ENCODE measurements around the gene C12orf42. TPM values are rescaled to one million over a fixed set of nuclear protein-coding genes. Genes with fewer than 3 reads are reported as not detected.

The C12orf42 gene
- total and polyA plus RNA-seq, 7 donors, result 0.93 TPM; not detected in 6

DNA sequence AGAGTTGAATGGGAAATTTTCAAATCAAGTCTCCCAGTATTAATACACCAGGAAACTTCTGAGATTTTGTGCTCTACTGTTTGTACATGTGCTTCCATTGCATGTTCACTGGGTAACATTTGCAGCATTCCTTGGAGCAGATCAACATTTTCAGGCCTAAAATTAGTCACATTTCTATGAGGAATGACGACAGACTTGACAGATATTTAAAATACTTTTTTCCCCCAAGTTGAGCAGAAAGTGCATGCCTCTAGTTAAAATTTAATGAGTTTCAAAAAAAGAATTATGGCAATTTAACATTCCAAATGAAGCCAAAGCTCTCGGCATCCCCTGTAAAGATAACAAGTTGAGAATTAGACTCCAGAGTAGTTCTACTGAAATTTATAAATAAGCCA is 72.3 kb downstream of the C12orf42 start:
- H3K27ac ChIP-seq, result no peak overlapping the region
- WGBS, 2 donors, result 62 to 64% methylated on average over 2 of the region's 2 CpGs
- no peak for DNase-seq
- no peaks in the 10 kb centered on the region for H3K9me3 ChIP-seq
- TF ChIP-seq POLR2AphosphoS5 (IDR thresholded peaks at IDR 0.05), result no peak
- TF ChIP-seq POLR2A (IDR thresholded peaks at IDR 0.05), result no peak
- TF ChIP-seq, protein P1, sequence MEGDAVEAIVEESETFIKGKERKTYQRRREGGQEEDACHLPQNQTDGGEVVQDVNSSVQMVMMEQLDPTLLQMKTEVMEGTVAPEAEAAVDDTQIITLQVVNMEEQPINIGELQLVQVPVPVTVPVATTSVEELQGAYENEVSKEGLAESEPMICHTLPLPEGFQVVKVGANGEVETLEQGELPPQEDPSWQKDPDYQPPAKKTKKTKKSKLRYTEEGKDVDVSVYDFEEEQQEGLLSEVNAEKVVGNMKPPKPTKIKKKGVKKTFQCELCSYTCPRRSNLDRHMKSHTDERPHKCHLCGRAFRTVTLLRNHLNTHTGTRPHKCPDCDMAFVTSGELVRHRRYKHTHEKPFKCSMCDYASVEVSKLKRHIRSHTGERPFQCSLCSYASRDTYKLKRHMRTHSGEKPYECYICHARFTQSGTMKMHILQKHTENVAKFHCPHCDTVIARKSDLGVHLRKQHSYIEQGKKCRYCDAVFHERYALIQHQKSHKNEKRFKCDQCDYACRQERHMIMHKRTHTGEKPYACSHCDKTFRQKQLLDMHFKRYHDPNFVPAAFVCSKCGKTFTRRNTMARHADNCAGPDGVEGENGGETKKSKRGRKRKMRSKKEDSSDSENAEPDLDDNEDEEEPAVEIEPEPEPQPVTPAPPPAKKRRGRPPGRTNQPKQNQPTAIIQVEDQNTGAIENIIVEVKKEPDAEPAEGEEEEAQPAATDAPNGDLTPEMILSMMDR (IDR thresholded peaks at IDR 0.05), result no peak
- no peak for TF ChIP-seq EP300 (IDR thresholded peaks at IDR 0.05)
- H3K4me1 ChIP-seq, result no peaks in the 10 kb centered on the region
- intact Hi-C loops (cut with DNase I), result no loop called here
- no peaks in the 10 kb centered on the region for H3K27me3 ChIP-seq
- no peak overlapping the region for H3K4me3 ChIP-seq
- H3K36me3 ChIP-seq, result no peaks in the 10 kb centered on the region

DNA sequence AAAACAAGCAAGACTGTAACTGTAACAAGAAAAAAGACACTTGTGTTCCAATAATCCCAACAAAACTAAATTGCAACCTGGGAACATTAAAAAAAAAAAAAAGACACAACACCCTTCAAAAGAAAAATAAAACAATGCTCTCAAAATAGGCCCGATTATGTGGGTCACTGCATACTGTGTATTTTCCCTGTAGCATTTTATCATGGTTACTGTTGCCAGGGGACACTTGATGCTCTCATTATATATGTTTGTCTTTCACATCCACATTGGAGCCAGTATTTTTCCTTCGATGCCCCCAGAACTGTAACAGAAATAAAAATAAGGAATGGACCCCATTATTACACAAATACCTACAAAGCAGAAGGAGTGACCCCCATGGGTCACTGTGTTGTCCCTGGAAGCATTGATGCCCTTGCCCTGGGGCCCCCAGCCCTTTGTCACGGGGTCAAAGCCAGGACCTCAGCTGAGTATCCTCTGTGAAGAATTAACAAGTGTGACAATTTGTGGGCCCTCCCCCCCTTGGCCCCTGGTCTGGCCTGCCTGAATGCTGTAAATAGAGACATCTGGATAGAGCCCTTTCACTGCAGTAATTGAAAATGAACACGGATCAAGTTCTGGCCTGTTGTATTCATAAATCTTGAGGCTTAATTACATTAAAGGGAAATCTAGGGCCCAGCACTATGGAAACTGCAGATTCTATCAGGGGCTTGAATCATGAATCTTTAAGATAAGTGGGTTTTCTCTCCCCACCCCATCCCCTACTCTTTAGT is 72.8 kb downstream of the C12orf42 start:
- TF ChIP-seq POLR2AphosphoS5 (IDR thresholded peaks at IDR 0.05) (no peak), EP300 (IDR thresholded peaks at IDR 0.05) (no peak), POLR2A (IDR thresholded peaks at IDR 0.05) (no peak)
- TF ChIP-seq, protein P1 (IDR thresholded peaks at IDR 0.05), result no peak
- 51 to 52% methylated on average over 4 of the region's 4 CpGs for WGBS, 2 donors

DNA sequence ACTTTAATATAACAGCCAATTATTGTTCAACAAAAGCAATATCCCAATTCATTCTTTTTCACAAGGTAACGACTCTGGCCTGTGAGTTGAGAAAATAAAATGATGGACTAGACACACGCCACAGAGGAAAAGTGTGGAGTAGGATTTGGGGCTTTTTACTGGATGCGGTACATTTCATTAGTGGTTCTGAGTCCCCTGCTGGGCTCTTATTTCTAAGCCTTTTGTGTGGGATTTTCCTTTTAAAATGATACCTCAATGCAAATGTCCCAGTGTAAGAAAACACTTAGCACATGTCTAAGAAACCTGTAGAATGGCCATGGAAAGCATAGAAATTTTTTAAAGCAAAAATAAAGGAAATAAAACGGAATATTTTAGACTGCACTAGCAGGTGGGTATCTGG is 73.4 kb downstream of the C12orf42 start:
- H3K27me3 ChIP-seq, result no peaks in the 10 kb centered on the region
- no peak for DNase-seq
- no peaks in the 10 kb centered on the region for H3K9me3 ChIP-seq
- 67 to 69% methylated on average over 4 of the region's 4 CpGs for WGBS, 2 donors
- intact Hi-C loops (cut with DNase I), result no loop called here
- no peak overlapping the region for H3K27ac ChIP-seq
- no peak for TF ChIP-seq POLR2A (IDR thresholded peaks at IDR 0.05)
- no peak for TF ChIP-seq EP300 (IDR thresholded peaks at IDR 0.05)
- TF ChIP-seq, protein P1 (IDR thresholded peaks at IDR 0.05), result no peak
- TF ChIP-seq POLR2AphosphoS5 (IDR thresholded peaks at IDR 0.05), result no peak
- H3K36me3 ChIP-seq, result no peaks in the 10 kb centered on the region
- no peaks in the 10 kb centered on the region for H3K4me1 ChIP-seq
- H3K4me3 ChIP-seq, result no peak overlapping the region

More for the DNA sequence above, 72.8 kb downstream of the C12orf42 start:
- no peaks in the 10 kb centered on the region for H3K36me3 ChIP-seq
- no peaks in the 10 kb centered on the region for H3K4me1 ChIP-seq
- H3K4me3 ChIP-seq, result no peak overlapping the region
- intact Hi-C loops (cut with DNase I), result no loop called here
- no peak overlapping the region for H3K27ac ChIP-seq
- no peak for DNase-seq
- no peaks in the 10 kb centered on the region for H3K27me3 ChIP-seq
- no peaks in the 10 kb centered on the region for H3K9me3 ChIP-seq

DNA sequence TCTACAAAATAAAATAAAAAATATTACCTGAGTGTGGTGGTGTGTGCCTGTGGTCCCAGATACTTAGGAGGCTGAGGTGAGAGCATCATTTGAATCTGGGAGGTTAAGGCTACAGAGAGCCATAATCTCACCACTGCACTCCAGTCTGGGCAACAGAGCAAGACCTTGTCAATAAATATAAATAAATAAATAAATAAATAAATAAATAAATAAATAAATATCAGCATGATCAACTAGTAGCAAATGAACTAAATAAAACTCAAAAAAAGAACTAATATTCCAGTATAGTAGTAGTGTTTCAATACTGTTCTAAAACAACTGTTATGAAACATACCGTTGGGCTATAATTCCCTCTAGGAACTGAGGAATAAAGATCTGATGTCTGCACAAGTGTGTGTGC is 74.4 kb downstream of the C12orf42 start:
- Histone ChIP-seq H3K27me3 (no peaks in the 10 kb centered on the region), H3K9me3 (no peaks in the 10 kb centered on the region), H3K4me3 (no peak overlapping the region), H3K4me1 (no peaks in the 10 kb centered on the region), H3K27ac (no peak overlapping the region), H3K36me3 (no peaks in the 10 kb centered on the region)
- 94 to 98% methylated on average over 1 of the region's 1 CpG for WGBS, 2 donors
- DNase-seq, result no peak
- TF ChIP-seq, protein P1 (IDR thresholded peaks at IDR 0.05), result no peak
- no peak for TF ChIP-seq POLR2AphosphoS5 (IDR thresholded peaks at IDR 0.05)
- TF ChIP-seq POLR2A (IDR thresholded peaks at IDR 0.05), result no peak
- no peak for TF ChIP-seq EP300 (IDR thresholded peaks at IDR 0.05)
- intact Hi-C loops (cut with DNase I), result no loop called here

DNA sequence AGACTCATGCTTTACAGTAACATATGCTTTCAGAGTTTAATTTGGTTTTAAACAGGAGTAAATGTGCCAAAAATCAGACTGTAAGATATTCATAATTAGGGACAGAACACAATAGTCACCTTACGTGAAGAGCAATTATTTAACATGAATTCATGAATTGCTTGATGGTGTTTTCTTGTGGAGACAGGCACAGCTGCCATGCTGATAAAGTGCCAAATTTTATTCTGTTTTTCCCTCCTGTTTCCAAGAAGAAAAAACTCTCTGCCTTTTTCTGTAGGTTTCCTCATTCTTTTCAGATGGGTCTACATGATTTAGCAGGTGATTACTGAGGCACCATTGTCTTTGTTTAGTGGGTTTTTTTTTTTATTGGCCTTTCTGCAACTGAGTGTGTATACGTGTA is 80.1 kb downstream of the C12orf42 start:
- no peak for TF ChIP-seq EP300 (IDR thresholded peaks at IDR 0.05)
- no peak for TF ChIP-seq POLR2A (IDR thresholded peaks at IDR 0.05)
- TF ChIP-seq, protein P1 (IDR thresholded peaks at IDR 0.05), result no peak
- TF ChIP-seq POLR2AphosphoS5 (IDR thresholded peaks at IDR 0.05), result no peak
- Histone ChIP-seq H3K27ac (no peak overlapping the region), H3K36me3 (no peaks in the 10 kb centered on the region), H3K4me1 (no peaks in the 10 kb centered on the region), H3K4me3 (no peak overlapping the region), H3K27me3 (no peaks in the 10 kb centered on the region), H3K9me3 (no peaks in the 10 kb centered on the region)
- 44 to 83% methylated on average over 2 of the region's 2 CpGs for WGBS, 2 donors
- no peak for DNase-seq
- intact Hi-C loops (cut with DNase I), result no loop called here

Measured in sigmoid colon (tissue), 7 donors.